NOMO-1 treated with DMSO at 0.1 percent for 48 hours (cell line): ENCODE data around the gene ZNF536.
"Not testable (repeated sequence)": the region's sequence is repeated elsewhere in the genome, so short reads cannot be mapped to it uniquely, and the experiment has no call there.

Experiments
- DNase-seq: peaks from one replicate; lab custom pipeline; 2025; ENCODE audit not compliant: unreplicated experiment; lab: John Stamatoyannopoulos, UW

ZNF536 gene

GRCh38 chr19:30386551-30387143 is 14.5 kb downstream of the ZNF536 start:
- DNase-seq = no peak

GRCh38 chr19:30387311-30388115 is 15.3 kb downstream of the ZNF536 start:
- DNase-seq = no peak

GRCh38 chr19:30388327-30388726 is 16.1 kb downstream of the ZNF536 start:
- no peak for DNase-seq

- DNase-seq = no peak
Measured at GRCh38 chr19:30388819-30389218, 16.6 kb downstream of the ZNF536 start.

GRCh38 chr19:30390356-30390988 is 18.3 kb downstream of the ZNF536 start:
- no peak for DNase-seq

- DNase-seq = no peak
Measured at GRCh38 chr19:30391052-30391451, 18.9 kb downstream of the ZNF536 start.

GRCh38 chr19:30391554-30392551 is 19.7 kb downstream of the ZNF536 start:
- no peak for DNase-seq

GRCh38 chr19:30393046-30393445 is 20.9 kb downstream of the ZNF536 start:
- no peak for DNase-seq

GRCh38 chr19:30393729-30394480 is 21.7 kb downstream of the ZNF536 start:
- DNase-seq = no peak

GRCh38 chr19:30394481-30395151 is 22.4 kb downstream of the ZNF536 start:
- no peak for DNase-seq

- DNase-seq = no peak
Measured at GRCh38 chr19:30395283-30395682, 23.1 kb downstream of the ZNF536 start.

GRCh38 chr19:30398539-30398938 is 26.4 kb downstream of the ZNF536 start:
- DNase-seq = not testable (repeated sequence)

GRCh38 chr19:30401956-30402355 is 29.8 kb downstream of the ZNF536 start:
- DNase-seq = no peak

GRCh38 chr19:30402436-30403202 is 30.4 kb downstream of the ZNF536 start:
- no peak for DNase-seq

GRCh38 chr19:30403203-30403985 is 31.2 kb downstream of the ZNF536 start:
- no peak for DNase-seq

- DNase-seq = no peak
Measured at GRCh38 chr19:30406220-30407067, 34.3 kb downstream of the ZNF536 start.

GRCh38 chr19:30407068-30407709 is 35.0 kb downstream of the ZNF536 start:
- DNase-seq = no peak
